ENCODE data around the gene USP38.

- TF ChIP-seq POLR2A (IDR thresholded peaks at IDR 0.05; ENCODE audit: low read depth, low read length) (no peak), CTCF (conservative IDR thresholded peaks at IDR 0.05; ENCODE audit: low read depth, low read length) (no peak), MAFK (IDR thresholded peaks at IDR 0.05; ENCODE audit: low read depth, low read length) (no peak), USF2 (IDR thresholded peaks at IDR 0.05; ENCODE audit: low read depth, low read length) (no peak), MAZ (IDR thresholded peaks at IDR 0.05; ENCODE audit: borderline replicate concordance, low read depth, low read length) (no peak), BHLHE40 (IDR thresholded peaks at IDR 0.05; ENCODE audit: low read depth, low read length) (no peak), ELK1 (IDR thresholded peaks at IDR 0.05; ENCODE audit: borderline replicate concordance, low read depth, low read length) (no peak), MXI1 (IDR thresholded peaks at IDR 0.05; ENCODE audit: borderline replicate concordance, low read depth, low read length) (no peak), RAD21 (IDR thresholded peaks at IDR 0.05; ENCODE audit: low read length) (no peak), SMC3 (IDR thresholded peaks at IDR 0.05; ENCODE audit: low read depth, low read length) (no peak)
Measured at GRCh38 chr4:143257356-143257755, 72.6 kb downstream of the USP38 start.

All from IMR-90 (cell line).